H1 (cell line): ENCODE results near the gene FAM181A. TPM values are rescaled to one million over a fixed set of nuclear protein-coding genes. Genes with fewer than 3 reads are reported as not detected.

Experiments used
- CTCF ChIA-PET: fragments of 300-600 bp; sonication (Branson Sonifier 250); formaldehyde crosslinking; loops from one replicate; lab custom pipeline; 2021; ENCODE audit not compliant: partially characterized antibody; lab: Charles Lee
- POLR2A ChIA-PET: fragments of 300-600 bp; sonication (Branson Sonifier 250); formaldehyde crosslinking; loops from one replicate; lab custom pipeline; 2021; ENCODE audit warnings: inconsistent platforms; ENCODE audit not compliant: partially characterized antibody; lab: Charles Lee
- DNase-seq, 2 experiments: peaks; one replicate each; pipeline versions ENCODE4 v3.0.0 to v3.0.0-alpha.2; 2010 to 2022; ENCODE audit warnings: low spot score in 2 of 2, low read depth in 1 of 2, mixed read lengths in 1 of 2
- FAIRE-seq: peaks from 2 replicates; lab custom pipeline; 2011; peaks lifted over from hg19 to GRCh38; lab: Jason Lieb, UNC
- H2AFZ ChIP-seq: 2 replicates; pipeline ENCODE4 v1.8.1; 2012; ENCODE audit warnings: low read length, inconsistent platforms
- H2AK5ac ChIP-seq: 2 replicates; pipeline ENCODE4 v1.6.1; 2013; ENCODE audit warnings: low read depth, low read length
- H2BK120ac ChIP-seq: replicated peaks from 2 replicates; pipeline ENCODE3; 2013; ENCODE audit warnings: low read depth, low read length, inconsistent platforms
- H2BK12ac ChIP-seq: 2 replicates; pipeline ENCODE4 v1.6.1; 2013; ENCODE audit warnings: low read depth, low read length
- H2BK15ac ChIP-seq: 2 replicates; pipeline ENCODE4 v1.6.1; 2013; ENCODE audit warnings: low read length
- H2BK20ac ChIP-seq: 2 replicates; pipeline ENCODE4 v1.6.1; 2013; ENCODE audit warnings: low read length
- H2BK5ac ChIP-seq: 2 replicates; pipeline ENCODE4 v1.6.1; 2013; ENCODE audit warnings: low read depth, low read length
- H3K14ac ChIP-seq: 2 replicates; pipeline ENCODE4 v1.6.1; 2013; ENCODE audit warnings: inconsistent platforms; ENCODE audit not compliant: insufficient read length
- H3K18ac ChIP-seq: 2 replicates; pipeline ENCODE4 v1.6.1; 2013; ENCODE audit warnings: low read length; ENCODE audit errors: extremely low read depth
- H3K23ac ChIP-seq: 2 replicates; pipeline ENCODE4 v1.6.1; 2013; ENCODE audit warnings: inconsistent platforms; ENCODE audit not compliant: insufficient read length
- H3K23me2 ChIP-seq: 2 replicates; pipeline ENCODE4 v1.6.1; 2013; ENCODE audit warnings: low read depth, low read length
- H3K27ac ChIP-seq: 2 replicates; pipeline ENCODE4 v1.6.1; 2011; ENCODE audit warnings: low read depth, low read length, inconsistent platforms
- H3K27me3 ChIP-seq, 4 experiments: replicated peaks in 1 of 4; 1 replicate in 1 of 4; 2 replicates in 3 of 4; pipeline versions ENCODE4 v1.6.1 to v1.8.1; 2011 to 2013; ENCODE audit warnings: low read length in 3 of 4, mild to moderate bottlenecking in 3 of 4, inconsistent platforms in 2 of 4, mixed read lengths in 2 of 4, moderate library complexity in 1 of 4; ENCODE audit not compliant: control insufficient read depth in 3 of 4, insufficient read depth in 3 of 4; ENCODE audit errors: extremely low read depth in 1 of 4
- H3K36me3 ChIP-seq, 4 experiments: 2 replicates each; pipeline versions ENCODE4 v1.6.1 to v1.8.1; 2011 to 2013; ENCODE audit warnings: mild to moderate bottlenecking in 4 of 4, low read length in 3 of 4, moderate library complexity in 2 of 4, control low read depth in 1 of 4, inconsistent platforms in 1 of 4; ENCODE audit not compliant: insufficient read depth in 4 of 4, control insufficient read depth in 2 of 4
- H3K4ac ChIP-seq: replicated peaks from 2 replicates; pipeline ENCODE3; 2013; ENCODE audit warnings: low read length, low read depth, mixed read lengths, inconsistent platforms; ENCODE audit not compliant: insufficient read length
- H3K4me1 ChIP-seq, 4 experiments: replicated peaks in 1 of 4; 1 replicate in 1 of 4; 2 replicates in 3 of 4; pipeline versions ENCODE4 v1.6.1 to v1.8.1; 2011 to 2013; ENCODE audit warnings: low read length in 3 of 4, inconsistent platforms in 2 of 4, mixed read lengths in 1 of 4; ENCODE audit not compliant: insufficient read depth in 4 of 4, control insufficient read depth in 3 of 4
- H3K4me2 ChIP-seq, 2 experiments: 2 replicates each; pipeline versions ENCODE4 v1.6.1 to v1.8.1; 2011 to 2013; ENCODE audit warnings: low read depth in 2 of 2, low read length in 2 of 2, control low read depth in 1 of 2, inconsistent platforms in 1 of 2, mild to moderate bottlenecking in 1 of 2; ENCODE audit not compliant: insufficient read depth in 1 of 2
- H3K4me3 ChIP-seq, 4 experiments: fragments of 200-600, 300-600 bp in 1 of 4; sonication (generic), shearing (Covaris generic), sonication (Bioruptor Twin) in 1 of 4; 2 replicates each; pipeline versions ENCODE4 v1.5.1 to v1.8.1; 2011 to 2016; ENCODE audit warnings: low read length in 4 of 4, low read depth in 3 of 4, control low read depth in 2 of 4, inconsistent platforms in 2 of 4, mild to moderate bottlenecking in 2 of 4, mixed read lengths in 1 of 4, moderate library complexity in 1 of 4; ENCODE audit not compliant: insufficient read depth in 2 of 4; ENCODE audit errors: extremely low read depth in 1 of 4
- H3K56ac ChIP-seq: replicated peaks from 2 replicates; pipeline ENCODE3; 2013; ENCODE audit warnings: low read depth, mild to moderate bottlenecking, mixed read lengths, low read length, inconsistent platforms; ENCODE audit not compliant: insufficient read length
- H3K79me1 ChIP-seq: 2 replicates; pipeline ENCODE4 v1.6.1; 2013; ENCODE audit warnings: low read depth, low read length, control low read depth
- H3K79me2 ChIP-seq, 2 experiments: 2 replicates each; pipeline versions ENCODE4 v1.6.1 to v1.8.1; 2012 to 2013; ENCODE audit warnings: low read length in 2 of 2, mild to moderate bottlenecking in 2 of 2, inconsistent platforms in 1 of 2; ENCODE audit not compliant: insufficient read depth in 2 of 2, control insufficient read depth in 1 of 2
- H3K9ac ChIP-seq, 4 experiments: replicated peaks in 1 of 4; 1 replicate in 1 of 4; 2 replicates in 3 of 4; pipeline versions ENCODE4 v1.6.1 to v1.8.1; 2011 to 2013; ENCODE audit warnings: low read depth in 3 of 4, low read length in 3 of 4, control low read depth in 2 of 4, mild to moderate bottlenecking in 2 of 4, moderate library complexity in 2 of 4, inconsistent platforms in 1 of 4; ENCODE audit errors: extremely low read depth in 1 of 4
- H3K9me3 ChIP-seq, 2 experiments: 2 replicates each; pipeline versions ENCODE4 v1.6.1 to v1.8.1; 2012 to 2013; ENCODE audit warnings: mild to moderate bottlenecking in 2 of 2, moderate library complexity in 2 of 2, control low read depth in 1 of 2, inconsistent platforms in 1 of 2, low read depth in 1 of 2, low read length in 1 of 2, mixed read lengths in 1 of 2; ENCODE audit not compliant: insufficient read depth in 2 of 2
- H4K20me1 ChIP-seq, 2 experiments: replicated peaks in 1 of 2; 2 replicates each; pipeline versions ENCODE3 to v1.8.1; 2011 to 2013; ENCODE audit warnings: inconsistent platforms in 2 of 2, low read length in 2 of 2, mild to moderate bottlenecking in 1 of 2; ENCODE audit not compliant: insufficient read depth in 2 of 2, control insufficient read depth in 1 of 2
- H4K5ac ChIP-seq: 2 replicates; pipeline ENCODE4 v1.6.1; 2013; ENCODE audit warnings: low read length, low read depth, mixed read lengths, inconsistent platforms; ENCODE audit not compliant: insufficient read length
- H4K8ac ChIP-seq: 2 replicates; pipeline ENCODE4 v1.8.0; 2013; ENCODE audit warnings: mild to moderate bottlenecking, moderate library complexity, low read length, inconsistent platforms; ENCODE audit not compliant: insufficient read depth; ENCODE audit errors: extremely low read depth
- H4K91ac ChIP-seq: replicated peaks from 2 replicates; pipeline ENCODE3; 2013; ENCODE audit warnings: low read length, mixed read lengths, inconsistent platforms; ENCODE audit not compliant: insufficient read length
- CBX8 ChIP-seq: fragments of 300-800, 300-1000 bp; sonication (generic); IDR thresholded peaks from 2 replicates; pipeline ENCODE4 v1.7.1; 2016; ENCODE audit warnings: low read depth, low read length, borderline replicate concordance
- PHF8 ChIP-seq: fragments of 200-600 bp; sonication (generic); conservative IDR thresholded peaks from 2 replicates; pipeline ENCODE4 v1.7.1; 2012; ENCODE audit warnings: low read depth, mild to moderate bottlenecking, inconsistent platforms, low read length, moderate library complexity
- SIN3A ChIP-seq, 2 experiments: IDR thresholded peaks in 1 of 2; conservative IDR thresholded peaks in 1 of 2; 2 replicates each; pipeline ENCODE4 v1.6.1; 2011 to 2012; ENCODE audit warnings: low read length in 2 of 2, improper control_type of control experiment in 1 of 2, low read depth in 1 of 2, mild to moderate bottlenecking in 1 of 2
- SIX5 ChIP-seq: IDR thresholded peaks from 2 replicates; pipeline ENCODE4 v1.6.1; 2011; ENCODE audit warnings: mild to moderate bottlenecking, low read depth, low read length
- WGBS, 2 experiments: shearing (Covaris generic) in 1 of 2; methylation state at CpG; one replicate each; pipeline versions ENCODE4 v1.1.6 to v1.1.7; 2013 to 2015; ENCODE audit warnings: low lambda C conversion rate in 2 of 2, mixed read lengths in 2 of 2, inconsistent platforms in 1 of 2, low coverage in 1 of 2, missing lambda C conversion rate in 1 of 2; ENCODE audit not compliant: insufficient replicate concordance in 2 of 2, insufficient coverage in 1 of 2, insufficient read length in 1 of 2; ENCODE audit errors: extremely low coverage in 1 of 2, missing lambda C conversion rate in 1 of 2; 5-methylcytosine and 5-hydroxymethylcytosine counted together
- polyA plus RNA-seq, 7 experiments: library from polyadenylated mRNA; depleted of rRNA in 3 of 7; stranded (reverse) in 5 of 7; unstranded in 2 of 7; fragments of >200 nt in 5 of 7; fragments of 200-250 nt in 2 of 7; gene quantifications; 1 replicate in 5 of 7; 2 replicates in 1 of 7; 4 replicates in 1 of 7; pipeline versions ENCODE4 v1.2.1 to v1.2.3, GENCODE V29; 2011 to 2013; ENCODE audit warnings: missing spikeins in 2 of 7, mixed read lengths in 2 of 7
- total RNA-seq: library from RNA; stranded (reverse); fragmentation: NEBNext Ultra II Directional; extraction: Animal tissue kit (Norgen Biotek cat#: 25700); gene quantifications from 2 replicates; pipeline ENCODE4 v1.2.1, GENCODE V29; 2021

The FAM181A gene
- total and polyA plus RNA-seq, 2 of the 8 experiments (the other 6 are each of a cell fraction or from before 2014, with no cell fraction given), result not detected

DNA sequence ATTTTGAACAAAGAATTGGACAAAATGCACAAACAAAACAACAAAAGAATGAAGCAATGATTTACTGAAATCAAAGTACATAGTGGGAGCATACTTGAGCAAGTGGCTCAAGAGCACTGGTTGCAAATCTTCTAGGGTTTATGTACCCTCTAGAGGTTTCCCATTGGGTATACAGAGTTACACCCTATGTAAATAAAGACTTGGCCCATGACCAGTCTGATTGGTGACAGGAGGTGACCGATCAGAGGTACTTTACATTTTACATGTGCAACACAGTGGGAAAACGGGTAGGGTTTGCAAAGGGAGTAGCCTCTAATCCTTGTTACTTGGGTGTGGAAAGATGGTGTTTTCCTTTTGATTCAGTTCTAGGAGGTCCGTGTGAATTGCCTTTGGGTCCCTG lies 10.6 kb upstream of the FAM181A start:
- CTCF ChIA-PET, result interaction anchor here (1.4 to 3.3 kb wide), 2 partner anchors 10 to 20 kb away, joined by 4 to 17 read pairs; no protein-coding TSS in a partner anchor
- no peak overlapping the region for H3K56ac ChIP-seq
- no peak for DNase-seq
- no peak for TF ChIP-seq SIN3A (conservative IDR thresholded peaks at IDR 0.05 in 1 of 2, IDR thresholded peaks at IDR 0.05 in 1 of 2; ENCODE audit: low read depth in 1 of 2, low read length in 2 of 2)
- TF ChIP-seq CBX8, result no peak
- no peak for TF ChIP-seq PHF8
- TF ChIP-seq SIX5, result no peak

More for the DNA sequence above, 10.6 kb upstream of the FAM181A start:
- Histone ChIP-seq H3K14ac (no peak overlapping the region), H2AFZ (no peak overlapping the region), H3K9ac (no peak overlapping the region), H3K27ac (no peak overlapping the region), H3K79me1 (no peaks in the 10 kb centered on the region), H3K79me2 (no peaks in the 10 kb centered on the region), H2BK15ac (no peak overlapping the region), H3K4me3 (no peak overlapping the region), H3K18ac (no peak overlapping the region), H4K20me1 (no peaks in the 10 kb centered on the region), H3K4me2 (no peak overlapping the region), H2BK20ac (no peak overlapping the region), H3K4me1 (no peaks in the 10 kb centered on the region), H2BK12ac (no peak overlapping the region), H2AK5ac (no peak overlapping the region), H3K36me3 (no peaks in the 10 kb centered on the region), H4K5ac (no peak overlapping the region), H4K91ac (no peak overlapping the region), H3K27me3 (no peaks in the 10 kb centered on the region), H3K23ac (no peak overlapping the region), H2BK5ac (no peak overlapping the region), H2BK120ac (no peak overlapping the region), H3K4ac (no peak overlapping the region), H4K8ac (no peak overlapping the region), H3K9me3 (no peaks in the 10 kb centered on the region), H3K23me2 (no peaks in the 10 kb centered on the region)
- 82% methylated on average over 3 of the region's 3 CpGs; no CpG with 5 or more reads in 1 of the 2 experiments for WGBS, 2 experiments
- POLR2A ChIA-PET, result no interaction called here
- no peak for FAIRE-seq
